ENCODE measurements around the gene PGS1. TPM values are rescaled to one million over a fixed set of nuclear protein-coding genes. Genes with fewer than 3 reads are reported as not detected.

The PGS1 gene
- total and polyA plus RNA-seq, 2 experiments from 2014 or later, result 30.4 to 42.5 TPM

DNA sequence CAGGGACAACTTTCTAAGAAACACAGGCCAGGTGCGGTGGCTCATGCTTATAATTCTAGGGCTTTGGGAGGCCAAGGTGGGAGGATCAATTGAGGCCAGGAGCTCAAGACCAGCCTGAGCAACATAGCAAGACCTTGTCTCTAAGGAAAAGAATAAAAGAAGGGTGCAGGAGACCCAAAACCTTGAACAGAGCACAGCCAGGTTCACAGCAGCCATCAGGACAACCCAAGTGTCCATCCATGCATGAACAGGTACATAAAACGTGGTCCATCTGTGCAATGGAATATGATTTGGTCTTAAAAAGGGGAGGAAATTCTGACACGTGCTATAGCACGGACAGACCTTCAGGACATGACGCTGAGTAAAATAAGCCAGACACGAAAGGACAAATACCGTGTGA, 91.0 kb downstream of the PGS1 start:
- 92% methylated on average over 7 of the region's 7 CpGs for WGBS (ENCODE audit: low lambda C conversion rate, missing lambda C conversion rate)
- TF ChIP-seq EZH2phosphoT487 (IDR thresholded peaks at IDR 0.05; ENCODE audit: low read depth, severe bottlenecking, unreplicated experiment), result no peak
- TF ChIP-seq, protein P1, sequence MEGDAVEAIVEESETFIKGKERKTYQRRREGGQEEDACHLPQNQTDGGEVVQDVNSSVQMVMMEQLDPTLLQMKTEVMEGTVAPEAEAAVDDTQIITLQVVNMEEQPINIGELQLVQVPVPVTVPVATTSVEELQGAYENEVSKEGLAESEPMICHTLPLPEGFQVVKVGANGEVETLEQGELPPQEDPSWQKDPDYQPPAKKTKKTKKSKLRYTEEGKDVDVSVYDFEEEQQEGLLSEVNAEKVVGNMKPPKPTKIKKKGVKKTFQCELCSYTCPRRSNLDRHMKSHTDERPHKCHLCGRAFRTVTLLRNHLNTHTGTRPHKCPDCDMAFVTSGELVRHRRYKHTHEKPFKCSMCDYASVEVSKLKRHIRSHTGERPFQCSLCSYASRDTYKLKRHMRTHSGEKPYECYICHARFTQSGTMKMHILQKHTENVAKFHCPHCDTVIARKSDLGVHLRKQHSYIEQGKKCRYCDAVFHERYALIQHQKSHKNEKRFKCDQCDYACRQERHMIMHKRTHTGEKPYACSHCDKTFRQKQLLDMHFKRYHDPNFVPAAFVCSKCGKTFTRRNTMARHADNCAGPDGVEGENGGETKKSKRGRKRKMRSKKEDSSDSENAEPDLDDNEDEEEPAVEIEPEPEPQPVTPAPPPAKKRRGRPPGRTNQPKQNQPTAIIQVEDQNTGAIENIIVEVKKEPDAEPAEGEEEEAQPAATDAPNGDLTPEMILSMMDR (IDR thresholded peaks at IDR 0.05; ENCODE audit: poor library complexity), result no peak
- no peak for TF ChIP-seq EZH2 (IDR thresholded peaks at IDR 0.05; ENCODE audit: borderline replicate concordance)
- Histone ChIP-seq H3K36me3 (replicated peaks; ENCODE audit: insufficient read depth, low read depth) (no peaks in the 10 kb centered on the region), H3K27me3 (no peaks in the 10 kb centered on the region), H3K4me2 (no peak overlapping the region), H3K4me3 (no peak overlapping the region), H3K4me1 (ENCODE audit: insufficient read depth) (no peaks in the 10 kb centered on the region), H3K27ac (no peak overlapping the region), H3K9me3 (ENCODE audit: low read depth) (no peaks in the 10 kb centered on the region), H4K20me1 (ENCODE audit: insufficient read depth, poor library complexity, severe bottlenecking) (no peaks in the 10 kb centered on the region), H3K79me2 (no peaks in the 10 kb centered on the region), H3K9me2 (replicated peaks; ENCODE audit: insufficient read depth) (no peaks in the 10 kb centered on the region), H2AFZ (no peak overlapping the region)
- no peak for DNase-seq (ENCODE audit: low spot score)

DNA sequence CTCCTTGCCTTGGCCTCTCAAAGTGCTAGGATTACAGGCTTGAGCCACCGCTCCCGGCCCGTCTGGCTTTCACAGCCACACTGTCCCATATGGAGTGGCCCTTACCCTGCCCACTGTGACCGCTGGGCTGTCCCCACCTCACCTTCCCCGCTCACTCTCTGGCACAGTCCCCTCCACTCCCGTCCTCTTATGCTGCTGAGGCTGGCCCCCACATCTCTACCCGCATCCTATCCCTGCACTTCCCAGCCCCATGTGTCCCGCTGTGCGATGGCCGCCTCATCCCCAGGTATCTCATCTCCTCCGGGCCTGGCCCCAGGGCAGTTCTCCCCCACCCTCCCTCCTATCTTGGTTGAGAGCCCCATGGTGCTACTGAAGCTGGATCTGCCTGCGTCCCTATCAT, 93.2 kb downstream of the PGS1 start:
- Histone ChIP-seq H3K4me1 (ENCODE audit: insufficient read depth) (no peaks in the 10 kb centered on the region), H2AFZ (no peak overlapping the region), H3K36me3 (replicated peaks; ENCODE audit: insufficient read depth, low read depth) (no peaks in the 10 kb centered on the region), H3K79me2 (no peaks in the 10 kb centered on the region), H4K20me1 (ENCODE audit: insufficient read depth, poor library complexity, severe bottlenecking) (no peaks in the 10 kb centered on the region), H3K4me2 (no peak overlapping the region), H3K4me3 (no peak overlapping the region), H3K9me3 (ENCODE audit: low read depth) (no peaks in the 10 kb centered on the region), H3K27ac (no peak overlapping the region), H3K9me2 (replicated peaks; ENCODE audit: insufficient read depth) (no peaks in the 10 kb centered on the region), H3K27me3 (no peaks in the 10 kb centered on the region)
- no peak for TF ChIP-seq EZH2phosphoT487 (IDR thresholded peaks at IDR 0.05; ENCODE audit: low read depth, severe bottlenecking, unreplicated experiment)
- TF ChIP-seq, protein P1 (IDR thresholded peaks at IDR 0.05; ENCODE audit: poor library complexity), result no peak
- TF ChIP-seq EZH2 (IDR thresholded peaks at IDR 0.05; ENCODE audit: borderline replicate concordance), result no peak
- DNase-seq (ENCODE audit: low spot score), result no peak
- 89% methylated on average over 9 of the region's 12 CpGs for WGBS (ENCODE audit: low lambda C conversion rate, missing lambda C conversion rate)

DNA sequence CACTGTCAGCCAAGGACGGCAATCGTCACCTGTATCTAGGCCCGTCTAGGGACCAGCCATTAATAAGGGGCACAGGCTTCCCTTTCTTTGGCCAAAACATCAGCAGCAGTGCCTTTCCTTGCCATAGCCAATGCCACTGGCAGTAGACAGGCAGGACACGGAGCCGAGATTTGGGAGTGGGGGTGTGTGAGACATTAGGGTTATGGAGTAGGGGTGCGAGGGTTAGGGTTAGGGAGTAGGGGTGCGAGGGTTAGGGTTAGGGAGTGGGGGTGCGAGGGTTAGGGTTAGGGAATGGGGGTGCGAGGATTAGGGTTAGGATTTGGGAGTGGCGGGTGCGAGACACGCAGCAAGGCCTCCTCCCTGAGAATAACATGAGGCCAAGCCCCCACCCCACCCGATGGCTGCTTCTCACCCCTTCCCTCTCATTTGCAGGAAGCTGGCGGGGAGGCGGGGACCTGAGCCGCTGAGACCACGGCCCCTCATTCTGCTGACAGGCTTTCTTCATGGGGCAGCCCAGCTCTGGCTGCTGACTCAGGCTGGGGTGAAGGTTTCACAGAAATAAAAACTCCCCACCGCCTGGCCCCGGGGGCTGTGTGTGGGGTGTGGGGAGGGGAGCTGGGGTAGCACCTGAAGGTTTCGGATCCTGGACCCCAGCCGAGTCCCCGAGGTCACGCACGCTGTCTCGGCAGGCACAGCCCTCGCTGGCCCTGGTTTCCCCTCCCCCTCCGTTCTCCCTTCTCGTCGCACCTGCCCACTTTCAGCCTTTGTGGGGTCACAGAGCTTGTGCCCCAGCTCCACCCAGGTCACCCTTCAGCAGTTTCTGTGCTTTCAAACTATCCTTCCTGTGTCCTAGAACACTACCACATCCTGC, 93.8 kb downstream of the PGS1 start:
- Histone ChIP-seq H3K79me2 (no peaks in the 10 kb centered on the region), H3K27ac (no peak overlapping the region), H3K4me3 (no peak overlapping the region), H3K9me3 (ENCODE audit: low read depth) (no peaks in the 10 kb centered on the region), H3K9me2 (replicated peaks; ENCODE audit: insufficient read depth) (no peaks in the 10 kb centered on the region), H3K36me3 (replicated peaks; ENCODE audit: insufficient read depth, low read depth) (no peaks in the 10 kb centered on the region), H3K4me2 (no peak overlapping the region), H4K20me1 (ENCODE audit: insufficient read depth, poor library complexity, severe bottlenecking) (no peaks in the 10 kb centered on the region), H2AFZ (no peak overlapping the region), H3K4me1 (ENCODE audit: insufficient read depth) (no peaks in the 10 kb centered on the region), H3K27me3 (no peaks in the 10 kb centered on the region)
- DNase-seq (ENCODE audit: low spot score), result no peak
- TF ChIP-seq EZH2phosphoT487 (IDR thresholded peaks at IDR 0.05; ENCODE audit: low read depth, severe bottlenecking, unreplicated experiment), result no peak
- no peak for TF ChIP-seq EZH2 (IDR thresholded peaks at IDR 0.05; ENCODE audit: borderline replicate concordance)
- TF ChIP-seq, protein P1 (IDR thresholded peaks at IDR 0.05; ENCODE audit: poor library complexity), result no peak
- 88% methylated on average over 20 of the region's 29 CpGs for WGBS (ENCODE audit: low lambda C conversion rate, missing lambda C conversion rate)
